ENCODE data around the gene RWDD1.

DNA sequence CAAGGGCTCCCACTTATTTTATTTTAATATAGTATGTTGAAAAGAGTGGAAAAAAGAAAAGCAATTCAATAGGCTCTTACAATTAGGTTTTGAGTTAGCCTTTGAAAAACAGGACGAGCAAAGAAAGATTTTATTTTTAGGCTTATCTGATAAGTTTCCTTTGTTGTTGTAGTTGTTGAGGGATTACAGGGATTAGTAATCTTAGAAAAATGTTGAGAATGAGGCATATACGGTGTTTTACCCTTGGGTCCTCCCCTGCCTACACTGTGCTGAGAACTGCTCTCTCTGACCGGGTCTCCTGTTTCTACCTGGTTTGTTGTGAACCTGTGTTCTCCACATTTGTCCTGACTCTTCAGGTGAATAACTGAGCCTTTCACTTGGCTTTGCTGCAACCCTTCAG, 42.5 kb upstream of the RWDD1 start:
- TF ChIP-seq, protein P1, sequence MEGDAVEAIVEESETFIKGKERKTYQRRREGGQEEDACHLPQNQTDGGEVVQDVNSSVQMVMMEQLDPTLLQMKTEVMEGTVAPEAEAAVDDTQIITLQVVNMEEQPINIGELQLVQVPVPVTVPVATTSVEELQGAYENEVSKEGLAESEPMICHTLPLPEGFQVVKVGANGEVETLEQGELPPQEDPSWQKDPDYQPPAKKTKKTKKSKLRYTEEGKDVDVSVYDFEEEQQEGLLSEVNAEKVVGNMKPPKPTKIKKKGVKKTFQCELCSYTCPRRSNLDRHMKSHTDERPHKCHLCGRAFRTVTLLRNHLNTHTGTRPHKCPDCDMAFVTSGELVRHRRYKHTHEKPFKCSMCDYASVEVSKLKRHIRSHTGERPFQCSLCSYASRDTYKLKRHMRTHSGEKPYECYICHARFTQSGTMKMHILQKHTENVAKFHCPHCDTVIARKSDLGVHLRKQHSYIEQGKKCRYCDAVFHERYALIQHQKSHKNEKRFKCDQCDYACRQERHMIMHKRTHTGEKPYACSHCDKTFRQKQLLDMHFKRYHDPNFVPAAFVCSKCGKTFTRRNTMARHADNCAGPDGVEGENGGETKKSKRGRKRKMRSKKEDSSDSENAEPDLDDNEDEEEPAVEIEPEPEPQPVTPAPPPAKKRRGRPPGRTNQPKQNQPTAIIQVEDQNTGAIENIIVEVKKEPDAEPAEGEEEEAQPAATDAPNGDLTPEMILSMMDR (conservative IDR thresholded peaks at IDR 0.05; ENCODE audit: low read depth, low read length), result no peak
- TF ChIP-seq EZH2 (IDR thresholded peaks at IDR 0.05; ENCODE audit: borderline replicate concordance, low read depth, low read length, poor library complexity, severe bottlenecking), result no peak

All from A673 (cell line).